ENCODE measurements around the gene ENO2.
A peak's percentile ranks its signal among the peaks of the same experiment; 100 is the strongest.

ENO2 gene

DNA sequence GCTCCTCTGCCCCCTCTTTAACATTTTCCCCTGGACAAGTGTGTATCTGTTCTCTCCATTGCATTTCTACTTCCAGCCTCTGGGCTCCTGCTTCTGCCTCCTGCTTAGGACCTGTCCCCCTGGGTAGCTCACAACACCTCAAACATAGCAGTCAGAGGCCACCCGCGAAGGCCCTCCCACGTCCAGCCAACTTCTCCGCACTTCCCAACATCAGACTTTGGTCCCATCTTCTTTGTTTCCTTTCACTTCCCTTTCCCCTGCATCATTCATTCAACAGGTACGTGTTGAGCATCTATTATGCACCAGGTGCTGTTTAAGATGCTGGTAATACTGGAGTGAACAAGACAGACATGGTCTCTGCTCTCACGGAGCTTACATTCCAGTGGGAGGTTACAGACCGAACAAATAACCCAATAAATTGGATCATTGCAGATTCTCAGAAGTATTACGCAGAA, 32.6 kb downstream of the ENO2 start:
- Histone ChIP-seq H3K4me3 (ENCODE audit: low read length) (peak overlapping the region; percentile 90), H3K4me1 (ENCODE audit: low read length) (peaks cover 38% of the 10 kb centered on the region)

DNA sequence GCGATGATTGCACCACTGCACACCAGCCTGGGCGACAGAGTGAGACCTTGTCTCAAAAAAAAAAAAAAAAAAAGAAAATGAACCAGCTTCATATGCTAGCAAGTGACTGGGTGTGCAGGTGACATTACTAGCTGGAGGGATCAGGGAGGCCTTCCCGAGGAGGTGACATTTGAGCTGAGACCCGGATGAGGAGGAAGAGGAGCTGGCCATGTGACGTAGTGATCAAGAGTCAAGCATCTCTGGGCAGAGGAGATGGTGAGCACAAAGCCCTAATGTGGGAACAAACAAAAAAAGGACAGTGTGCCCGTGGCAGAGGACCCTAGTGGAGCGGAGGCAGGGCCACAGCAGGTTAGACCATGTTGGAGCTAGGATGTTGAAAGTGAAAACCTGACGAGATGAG, 33.2 kb downstream of the ENO2 start:
- Histone ChIP-seq H3K9ac (ENCODE audit: low read length) (no peak overlapping the region), H2AFZ (ENCODE audit: low read length) (no peak overlapping the region), H3K9me2 (replicated peaks; ENCODE audit: insufficient read depth, low read length) (no peaks in the 10 kb centered on the region), H3K79me2 (ENCODE audit: low read length) (peaks cover 37% of the 10 kb centered on the region), H4K20me1 (ENCODE audit: insufficient read depth, low read length) (no peaks in the 10 kb centered on the region), H3K27ac (ENCODE audit: low read length) (no peak overlapping the region), H3K36me3 (replicated peaks; ENCODE audit: insufficient read depth, low read length) (no peaks in the 10 kb centered on the region), H3K4me3 (ENCODE audit: low read length) (no peak overlapping the region), H3K9me3 (replicated peaks; ENCODE audit: insufficient read depth, low read length) (no peaks in the 10 kb centered on the region), H3K4me1 (ENCODE audit: low read length) (peaks cover 41% of the 10 kb centered on the region), H3K27me3 (replicated peaks; ENCODE audit: insufficient read depth, low read length) (no peaks in the 10 kb centered on the region), H3K4me2 (ENCODE audit: low read depth, low read length) (no peak overlapping the region), H3F3A (ENCODE audit: insufficient read depth, low read length) (peaks cover 78% of the 10 kb centered on the region)
- DNase-seq, result no peak
- TF ChIP-seq EZH2 (optimal IDR thresholded peaks at IDR 0.05; ENCODE audit: low read depth, low read length) (no peak), CTCF (IDR thresholded peaks at IDR 0.05; ENCODE audit: low read length) (no peak), EZH2phosphoT487 (IDR thresholded peaks at IDR 0.05; ENCODE audit: low read length) (no peak)

More for the DNA sequence above, 32.6 kb downstream of the ENO2 start:
- no peak for DNase-seq
- H3K9ac ChIP-seq (ENCODE audit: low read length), result peak overlapping the region; percentile 87; the same call in 1 of the 2 replicates
- H2AFZ ChIP-seq (ENCODE audit: low read length), result peak overlapping the region; percentile 28; the same call in 1 of the 2 replicates
- no peaks in the 10 kb centered on the region for H3K9me2 ChIP-seq (replicated peaks; ENCODE audit: insufficient read depth, low read length)
- H3K79me2 ChIP-seq (ENCODE audit: low read length), result peaks cover 30% of the 10 kb centered on the region
- no peak for TF ChIP-seq EZH2phosphoT487 (IDR thresholded peaks at IDR 0.05; ENCODE audit: low read length)
- no peak for TF ChIP-seq EZH2 (optimal IDR thresholded peaks at IDR 0.05; ENCODE audit: low read depth, low read length)
- no peak for TF ChIP-seq CTCF (IDR thresholded peaks at IDR 0.05; ENCODE audit: low read length)
- H4K20me1 ChIP-seq (ENCODE audit: insufficient read depth, low read length), result no peaks in the 10 kb centered on the region
- peak overlapping the region; percentile 93; the same call in 1 of the 2 replicates for H3K27ac ChIP-seq (ENCODE audit: low read length)
- no peaks in the 10 kb centered on the region for H3K36me3 ChIP-seq (replicated peaks; ENCODE audit: insufficient read depth, low read length)
- H3K27me3 ChIP-seq (replicated peaks; ENCODE audit: insufficient read depth, low read length), result no peaks in the 10 kb centered on the region
- peaks cover 71% of the 10 kb centered on the region for H3F3A ChIP-seq (ENCODE audit: insufficient read depth, low read length)
- H3K9me3 ChIP-seq (replicated peaks; ENCODE audit: insufficient read depth, low read length), result no peaks in the 10 kb centered on the region
- H3K4me2 ChIP-seq (ENCODE audit: low read depth, low read length), result peak overlapping the region; percentile 84

DNA sequence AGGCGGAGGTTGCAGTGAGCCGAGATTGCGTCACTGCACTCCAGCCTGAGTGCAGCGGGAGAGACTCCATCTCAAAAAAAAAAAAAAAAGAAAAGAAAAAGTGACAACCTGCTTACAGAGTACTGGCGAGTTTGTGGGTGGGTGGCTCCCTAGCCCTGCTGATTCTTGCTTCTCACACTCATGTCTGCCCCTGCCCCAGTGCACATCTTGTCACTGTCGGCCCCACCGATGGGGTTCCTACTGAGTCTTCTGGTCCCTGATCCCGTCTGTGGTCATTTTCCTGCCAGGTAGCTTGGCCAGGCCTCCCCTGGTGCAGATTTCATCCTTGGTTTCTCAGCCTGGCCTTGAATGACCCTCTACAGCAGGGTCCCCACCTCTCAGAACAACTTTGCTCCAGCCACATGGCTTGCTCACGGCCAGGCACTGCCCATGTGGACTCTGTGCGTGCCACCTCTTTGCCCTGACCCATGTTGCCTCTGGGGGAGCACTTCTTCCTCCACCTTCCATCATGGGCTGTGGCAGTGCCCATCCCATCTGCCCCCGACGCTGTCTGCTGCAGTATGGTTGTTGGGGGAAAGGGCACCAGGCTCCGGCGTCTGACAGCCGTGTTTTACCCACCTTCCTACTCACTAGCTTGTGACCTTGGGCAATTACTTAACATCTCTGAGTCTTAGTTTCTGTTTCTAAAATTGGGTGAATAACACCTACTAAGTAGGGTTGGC, 34.7 kb downstream of the ENO2 start:
- DNase-seq, result peak; percentile 82
- H3K9me2 ChIP-seq (replicated peaks; ENCODE audit: insufficient read depth, low read length), result no peaks in the 10 kb centered on the region
- peaks cover 51% of the 10 kb centered on the region for H3K4me1 ChIP-seq (ENCODE audit: low read length)
- no peaks in the 10 kb centered on the region for H3K36me3 ChIP-seq (replicated peaks; ENCODE audit: insufficient read depth, low read length)
- H4K20me1 ChIP-seq (ENCODE audit: insufficient read depth, low read length), result no peaks in the 10 kb centered on the region
- peak overlapping the region; percentile 45 for H3K4me3 ChIP-seq (ENCODE audit: low read length)
- peak overlapping the region; percentile 63 for H2AFZ ChIP-seq (ENCODE audit: low read length)
- peak overlapping the region; percentile 97 for H3K27ac ChIP-seq (ENCODE audit: low read length)
- no peaks in the 10 kb centered on the region for H3K9me3 ChIP-seq (replicated peaks; ENCODE audit: insufficient read depth, low read length)
- peak overlapping the region; percentile 79 for H3K4me2 ChIP-seq (ENCODE audit: low read depth, low read length)
- peaks cover 49% of the 10 kb centered on the region for H3K79me2 ChIP-seq (ENCODE audit: low read length)
- H3K9ac ChIP-seq (ENCODE audit: low read length), result peak overlapping the region; percentile 61
- TF ChIP-seq CTCF (IDR thresholded peaks at IDR 0.05; ENCODE audit: low read length) (peak; percentile 52), EZH2phosphoT487 (IDR thresholded peaks at IDR 0.05; ENCODE audit: low read length) (no peak)
- H3K27me3 ChIP-seq (replicated peaks; ENCODE audit: insufficient read depth, low read length), result no peaks in the 10 kb centered on the region
- H3F3A ChIP-seq (ENCODE audit: insufficient read depth, low read length), result peaks cover 73% of the 10 kb centered on the region

All from MM.1S (cell line).